ENCODE measurements around the gene CXCR5.

The CXCR5 gene

DNA sequence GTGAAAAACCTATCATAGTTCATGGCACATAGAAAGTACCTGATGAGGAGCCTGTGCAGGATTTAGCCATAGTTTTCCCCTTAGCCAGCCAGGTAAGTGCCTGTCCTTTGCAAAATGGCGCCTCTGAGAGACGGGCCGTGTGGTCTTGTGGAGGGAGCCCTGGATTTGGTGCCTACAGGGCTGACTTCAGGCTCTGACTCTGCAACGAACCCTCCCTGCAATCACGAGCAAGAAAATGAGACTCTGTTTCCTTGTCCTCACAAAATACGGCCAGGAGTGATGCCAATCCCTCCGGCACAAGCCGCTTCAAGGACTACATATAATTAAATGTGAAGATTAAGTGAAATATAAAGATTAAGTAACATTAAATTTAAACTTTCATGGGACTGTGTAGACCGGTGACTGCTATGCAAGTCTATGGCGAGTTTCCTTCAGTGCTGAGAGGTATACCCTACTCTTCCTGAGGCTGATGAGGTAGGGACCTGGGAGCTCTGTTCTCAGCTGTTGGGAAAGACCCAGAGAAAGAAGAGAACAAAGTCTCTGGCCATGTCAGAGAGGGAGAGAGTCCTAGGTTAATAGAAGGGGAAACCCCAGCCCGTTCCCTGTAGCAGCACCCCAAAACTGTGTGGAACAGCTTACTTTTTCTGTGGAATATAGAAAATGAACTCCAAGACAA lies 6.1 kb upstream of the CXCR5 start:
- DNase-seq, result no peak

DNA sequence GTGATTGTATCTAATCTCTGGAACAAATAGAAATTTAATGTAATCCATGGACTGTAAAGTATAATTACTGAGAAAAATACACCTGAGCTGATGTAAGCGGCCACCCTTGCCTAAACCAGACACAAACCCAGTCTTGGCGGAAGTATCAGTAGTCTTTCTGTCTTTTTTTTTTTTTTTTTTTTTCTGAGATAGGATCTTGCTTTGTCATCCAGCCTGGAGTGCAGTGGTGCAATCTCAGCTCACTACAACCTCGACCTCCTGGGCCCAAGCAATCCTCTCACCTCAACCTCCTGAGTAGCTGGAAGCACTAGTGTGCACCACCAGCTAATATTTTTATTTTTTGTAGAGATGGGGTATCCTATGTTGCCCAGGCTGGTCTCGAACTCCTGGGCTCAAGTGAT lies 5.5 kb upstream of the CXCR5 start:
- no peak for DNase-seq

DNA sequence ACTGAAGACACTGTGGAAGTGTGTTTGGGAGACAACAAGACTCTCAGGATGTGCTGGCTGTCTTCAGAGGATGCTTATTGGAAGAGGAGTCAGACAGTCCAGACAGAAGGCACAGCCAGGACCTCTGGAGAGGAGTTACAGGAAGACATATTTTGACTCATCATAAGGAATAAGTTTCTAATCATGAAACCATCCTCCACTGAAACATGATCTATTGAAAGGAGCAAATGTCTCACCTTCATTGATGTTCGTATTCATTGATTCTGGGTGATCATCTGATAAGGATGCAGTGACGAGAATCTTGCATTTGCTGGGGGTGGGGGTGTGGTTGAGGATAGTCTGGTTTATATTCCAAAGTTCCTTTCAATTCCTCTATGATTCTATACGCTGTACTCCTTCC lies 2.5 kb upstream of the CXCR5 start:
- no peak for DNase-seq

- DNase-seq, result no peak
Observed at GRCh38 chr11:118882491-118882890, 1.2 kb upstream of the CXCR5 start.

DNA sequence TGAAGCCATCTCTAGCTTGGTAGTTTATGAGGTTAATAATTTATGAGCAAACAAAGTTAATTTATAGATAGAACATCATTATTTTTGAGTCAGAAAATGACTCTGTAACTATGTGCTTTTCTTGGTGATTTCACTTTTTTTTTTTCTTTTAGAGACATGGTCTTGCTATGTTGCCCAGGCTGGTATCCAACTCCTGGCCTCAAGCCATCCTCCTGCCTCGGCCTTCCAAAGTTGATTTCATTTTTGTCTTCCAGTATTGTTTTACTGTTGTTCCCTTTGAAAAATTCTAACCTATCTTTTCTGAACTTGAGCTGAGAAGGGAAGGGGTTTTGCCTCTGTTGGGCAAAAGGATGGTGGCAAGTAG lies 706 bp upstream of the CXCR5 start:
- DNase-seq, result no peak

- DNase-seq, result no peak
Observed at GRCh38 chr11:118884875-118885274, 1.2 kb downstream of the CXCR5 start.

DNA sequence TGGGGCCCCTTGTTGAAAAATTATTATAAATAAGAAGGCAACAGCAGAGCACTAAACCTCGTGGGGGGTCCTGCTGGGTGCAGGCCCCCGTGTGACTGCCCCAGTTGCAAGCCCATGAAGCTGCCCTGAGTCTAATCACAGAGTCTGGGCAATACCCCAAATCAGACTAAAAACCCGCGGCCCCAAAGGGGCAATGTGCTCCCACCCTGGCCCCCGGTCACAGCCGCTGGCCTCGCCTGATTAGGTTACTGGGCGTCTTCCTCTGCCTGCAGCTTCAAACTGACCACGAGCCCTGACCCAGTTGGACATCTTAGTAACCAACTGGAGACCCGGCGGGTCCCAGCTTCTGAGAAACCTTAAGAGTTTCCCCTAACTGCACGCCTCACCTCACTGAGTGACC lies 1.6 kb downstream of the CXCR5 start:
- no peak for DNase-seq

GRCh38 chr11:118885831-118886565 lies 2.3 kb downstream of the CXCR5 start:
- DNase-seq, result no peak

GRCh38 chr11:118886681-118887111 lies 3.0 kb downstream of the CXCR5 start:
- no peak for DNase-seq

DNA sequence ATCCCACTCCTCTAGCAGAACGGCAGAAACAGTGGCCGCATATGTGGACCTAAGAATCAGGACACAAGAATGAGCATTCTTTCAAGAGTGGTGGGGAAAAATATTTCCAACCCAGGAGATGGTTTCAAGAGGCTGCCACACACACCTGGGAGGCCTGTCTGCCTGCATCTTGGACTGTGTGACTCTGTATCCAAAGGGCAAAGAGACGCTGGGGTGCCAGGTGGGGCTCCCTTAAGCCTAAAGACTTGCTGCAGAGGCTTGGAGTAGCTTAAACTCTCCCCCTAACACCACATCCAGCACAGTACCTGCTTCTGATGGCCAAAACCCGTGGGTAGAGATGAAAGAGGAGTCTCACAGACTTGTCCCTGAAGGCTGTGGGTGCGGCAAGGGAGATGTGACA lies 3.5 kb downstream of the CXCR5 start:
- DNase-seq, result no peak

DNA sequence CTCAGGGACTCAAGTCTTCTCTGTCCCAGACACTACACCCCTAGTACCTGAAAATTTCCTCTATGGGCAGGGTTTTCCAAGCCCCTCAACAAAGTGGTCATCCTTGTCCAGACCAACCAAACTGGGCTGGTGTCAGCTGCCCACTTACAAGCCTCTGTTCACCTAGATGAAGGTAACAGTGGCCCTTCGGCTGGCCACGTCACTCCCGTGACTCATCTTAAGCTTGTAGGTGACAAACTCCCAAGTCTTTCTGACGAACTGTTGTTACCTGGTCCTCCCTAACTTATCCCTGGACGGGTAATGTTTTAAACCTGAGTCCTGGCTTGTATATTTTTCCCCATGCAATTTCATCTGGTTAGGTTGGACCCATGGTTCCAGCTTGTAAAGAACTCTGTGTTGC lies 4.7 kb downstream of the CXCR5 start:
- DNase-seq, result no peak

- no peak for DNase-seq
Observed at GRCh38 chr11:118889797-118890196, 6.1 kb downstream of the CXCR5 start.

DNA sequence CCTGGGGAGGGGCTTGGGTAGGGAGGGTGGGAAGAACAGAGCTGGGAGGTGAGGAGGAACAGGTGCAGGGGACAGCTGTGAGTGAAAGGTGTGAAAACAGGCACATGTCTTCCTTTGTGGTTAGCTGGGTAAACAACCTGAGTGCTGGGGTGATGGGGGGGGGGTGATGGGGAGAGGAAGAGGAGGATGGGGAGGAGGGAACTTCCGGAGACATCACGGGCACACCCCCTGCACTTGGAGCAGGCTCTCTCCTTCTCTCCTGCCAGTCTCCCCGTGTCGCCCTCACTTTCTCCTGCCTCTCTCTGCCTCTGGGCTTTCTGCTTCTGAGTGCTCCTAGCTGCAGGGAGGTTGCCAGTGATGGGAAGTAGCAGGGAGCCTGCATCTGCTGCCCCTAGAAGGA lies 8.8 kb downstream of the CXCR5 start:
- no peak for DNase-seq

DNA sequence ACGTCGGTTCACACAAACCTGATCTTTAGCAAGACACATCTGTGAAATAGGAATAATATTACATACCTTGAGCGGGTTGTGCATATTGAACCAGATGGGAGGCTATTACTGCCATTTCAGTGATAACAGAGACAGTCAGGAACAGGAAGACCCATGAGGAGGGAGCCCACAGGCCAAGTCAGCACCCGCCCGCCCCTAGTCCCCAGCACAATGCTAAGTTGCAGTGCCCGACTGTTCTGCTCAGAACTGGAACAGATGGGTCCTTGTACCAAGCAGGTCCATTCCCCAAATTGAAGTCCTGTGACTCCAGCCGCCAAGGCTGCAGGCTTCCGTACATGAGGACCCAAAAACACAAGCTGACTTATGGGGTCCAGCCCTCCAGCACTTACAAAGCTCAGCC lies 9.3 kb downstream of the CXCR5 start:
- no peak for DNase-seq

- DNase-seq, result no peak
Observed at GRCh38 chr11:118893662-118894061, 10.0 kb downstream of the CXCR5 start.

- DNase-seq, result no peak
Observed at GRCh38 chr11:118894192-118894591, 10.5 kb downstream of the CXCR5 start.

- no peak for DNase-seq
Observed at GRCh38 chr11:118895093-118896039, 11.7 kb downstream of the CXCR5 start.

- DNase-seq, result no peak
Observed at GRCh38 chr11:118896472-118896913, 12.8 kb downstream of the CXCR5 start.

DNA sequence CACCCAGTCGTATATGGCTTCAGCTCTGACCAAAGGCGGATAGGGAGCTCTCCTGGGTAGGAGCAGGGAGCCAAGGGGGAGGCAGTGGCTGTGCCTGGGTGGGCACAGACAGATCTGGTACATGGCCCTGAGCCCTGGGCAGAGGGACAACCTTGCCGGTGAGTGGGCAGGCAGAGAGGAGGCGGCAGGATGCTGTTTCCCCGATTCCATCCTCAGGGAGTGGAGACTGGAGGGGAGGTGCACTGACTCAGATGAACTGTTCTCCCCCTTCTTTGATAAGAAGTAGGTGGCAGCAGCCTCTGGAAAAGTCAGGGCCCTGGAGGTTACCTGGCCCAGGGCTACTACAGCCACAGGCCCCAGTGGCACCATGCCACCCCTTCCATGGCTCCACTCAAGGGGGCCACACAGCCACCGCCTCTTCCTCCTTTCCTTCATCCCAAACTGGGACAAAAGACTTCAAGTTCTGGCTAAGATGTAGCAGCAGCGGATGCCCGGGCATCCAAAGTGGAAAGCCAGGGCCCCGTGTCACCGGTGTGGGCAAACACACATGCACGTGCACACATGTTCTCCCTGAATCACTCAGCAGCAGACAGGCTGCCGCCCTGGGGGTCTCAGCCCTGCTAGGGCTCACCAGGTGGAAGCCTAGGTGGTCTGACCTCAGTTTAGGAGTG lies 13.4 kb downstream of the CXCR5 start:
- DNase-seq, result no peak

DNA sequence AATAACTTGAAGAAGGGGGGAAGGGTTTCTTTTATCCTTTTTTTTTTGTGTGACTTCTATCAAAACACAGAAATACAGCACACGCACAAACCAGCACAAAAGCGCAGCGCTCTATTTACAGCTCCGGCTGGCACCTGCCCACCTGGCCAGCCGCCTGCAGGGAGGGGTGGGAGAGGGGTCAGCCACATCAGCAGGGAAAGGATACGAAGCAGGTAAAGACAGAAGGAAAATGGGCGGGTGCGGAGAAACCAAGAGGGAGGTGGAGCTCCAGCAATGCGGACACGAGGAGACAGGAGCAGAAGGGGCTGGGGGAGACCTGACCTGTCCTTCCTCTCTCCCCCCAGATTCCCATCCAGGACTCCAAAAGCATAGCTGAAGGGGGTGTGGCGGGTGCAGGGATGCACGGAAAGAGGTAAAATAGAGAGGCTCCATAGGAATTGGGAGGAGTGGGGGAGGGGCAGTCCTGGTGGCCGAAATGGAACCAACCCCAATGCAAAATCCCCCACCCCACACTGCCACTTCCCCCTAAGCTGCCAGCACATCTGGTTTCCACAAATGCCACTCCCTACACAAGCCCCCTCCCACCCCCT lies 14.1 kb downstream of the CXCR5 start:
- no peak for DNase-seq

- DNase-seq, result no peak
Observed at GRCh38 chr11:118898400-118899295, 15.0 kb downstream of the CXCR5 start.

DNA sequence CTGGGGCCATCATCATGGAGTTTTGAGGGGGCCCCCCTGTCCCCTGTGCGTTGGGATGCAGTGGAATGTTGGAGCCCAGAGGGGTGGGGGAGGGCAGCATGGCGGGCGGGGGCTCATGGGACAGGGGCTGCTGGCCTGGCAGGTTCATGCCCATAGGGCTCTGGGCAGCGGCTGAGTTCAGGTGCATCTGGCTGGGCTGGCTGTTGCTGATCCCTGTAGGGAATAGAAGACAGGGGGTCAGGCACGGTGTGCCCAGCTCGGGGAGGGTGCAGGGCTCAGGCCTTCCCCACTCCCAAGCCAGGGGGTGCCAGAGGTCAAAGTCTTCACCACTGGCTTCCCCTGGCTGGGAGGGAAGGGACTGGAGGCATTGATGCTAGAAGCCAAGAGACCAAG lies 15.6 kb downstream of the CXCR5 start:
- DNase-seq, result no peak
